ENCODE measurements around the gene AMMECR1.

AMMECR1 gene

GRCh38 chrX:110192516-110192915 is 125.4 kb downstream of the AMMECR1 start:
- H2AFZ ChIP-seq (ENCODE audit: low read depth, low read length), result no peak overlapping the region
- no peaks in the 10 kb centered on the region for H3K79me2 ChIP-seq (ENCODE audit: insufficient read depth, low read length)
- DNase-seq (no peak), ATAC-seq (ENCODE audit: insufficient read depth, low read depth) (no peak)
- H3K27me3 ChIP-seq (ENCODE audit: insufficient read depth, low read length, poor library complexity), result no peaks in the 10 kb centered on the region
- H4K20me1 ChIP-seq (ENCODE audit: insufficient read depth, low read length), result no peaks in the 10 kb centered on the region
- H3K4me1 ChIP-seq (ENCODE audit: insufficient read depth, low read length), result peaks cover 14% of the 10 kb centered on the region
- no peaks in the 10 kb centered on the region for H3K9me3 ChIP-seq (ENCODE audit: insufficient read depth, low read length, severe bottlenecking)
- no peak overlapping the region for H3K4me3 ChIP-seq (ENCODE audit: low read depth in 1 of 2, low read length in 2 of 2)
- no peaks in the 10 kb centered on the region for H3K36me3 ChIP-seq (ENCODE audit: insufficient read depth, low read length)
- H3K9ac ChIP-seq (ENCODE audit: low read depth, low read length), result no peak overlapping the region
- H3K4me2 ChIP-seq (ENCODE audit: insufficient read depth, low read length), result no peak overlapping the region
- TF ChIP-seq EZH2 (IDR thresholded peaks at IDR 0.05; ENCODE audit: borderline replicate concordance, low read depth, low read length, severe bottlenecking), result no peak
- H3K27ac ChIP-seq (ENCODE audit: low read length), result no peak overlapping the region

- Histone ChIP-seq H3K4me2 (ENCODE audit: insufficient read depth, low read length) (no peak overlapping the region), H3K27me3 (ENCODE audit: insufficient read depth, low read length, poor library complexity) (no peaks in the 10 kb centered on the region), H2AFZ (ENCODE audit: low read depth, low read length) (no peak overlapping the region), H3K9me3 (ENCODE audit: insufficient read depth, low read length, severe bottlenecking) (no peaks in the 10 kb centered on the region), H3K79me2 (ENCODE audit: insufficient read depth, low read length) (no peaks in the 10 kb centered on the region), H3K27ac (ENCODE audit: low read length) (peak overlapping the region; percentile 50; the same call in 1 of the 2 replicates), H3K4me3 (ENCODE audit: low read depth in 1 of 2, low read length in 2 of 2) (no peak overlapping the region), H3K9ac (ENCODE audit: low read depth, low read length) (no peak overlapping the region), H4K20me1 (ENCODE audit: insufficient read depth, low read length) (no peaks in the 10 kb centered on the region), H3K36me3 (ENCODE audit: insufficient read depth, low read length) (no peaks in the 10 kb centered on the region), H3K4me1 (ENCODE audit: insufficient read depth, low read length) (peaks cover 22% of the 10 kb centered on the region)
- no peak for DNase-seq
- peak; percentile 54; the same call in 1 of the 3 replicates for ATAC-seq (ENCODE audit: insufficient read depth, low read depth)
- TF ChIP-seq EZH2 (IDR thresholded peaks at IDR 0.05; ENCODE audit: borderline replicate concordance, low read depth, low read length, severe bottlenecking) (no peak), CTCF (IDR thresholded peaks at IDR 0.05; ENCODE audit: borderline replicate concordance, extremely low read depth, low read length, poor library complexity, severe bottlenecking) (no peak)
These were observed 129.0 kb downstream of the AMMECR1 start for GRCh38 chrX:110188701-110189558.

- H3K4me3 ChIP-seq (ENCODE audit: low read depth in 1 of 2, low read length in 2 of 2), result no peak overlapping the region
- no peaks in the 10 kb centered on the region for H3K36me3 ChIP-seq (ENCODE audit: insufficient read depth, low read length)
- no peak overlapping the region for H2AFZ ChIP-seq (ENCODE audit: low read depth, low read length)
- H4K20me1 ChIP-seq (ENCODE audit: insufficient read depth, low read length), result no peaks in the 10 kb centered on the region
- no peak for TF ChIP-seq EZH2 (IDR thresholded peaks at IDR 0.05; ENCODE audit: borderline replicate concordance, low read depth, low read length, severe bottlenecking)
- TF ChIP-seq CTCF (IDR thresholded peaks at IDR 0.05; ENCODE audit: borderline replicate concordance, extremely low read depth, low read length, poor library complexity, severe bottlenecking), result no peak
- no peak overlapping the region for H3K9ac ChIP-seq (ENCODE audit: low read depth, low read length)
- H3K4me1 ChIP-seq (ENCODE audit: insufficient read depth, low read length), result peaks cover 8% of the 10 kb centered on the region
- no peak overlapping the region for H3K4me2 ChIP-seq (ENCODE audit: insufficient read depth, low read length)
- ATAC-seq (ENCODE audit: insufficient read depth, low read depth), result no peak
- no peak overlapping the region for H3K27ac ChIP-seq (ENCODE audit: low read length)
- H3K9me3 ChIP-seq (ENCODE audit: insufficient read depth, low read length, severe bottlenecking), result no peaks in the 10 kb centered on the region
- DNase-seq, result no peak
- no peaks in the 10 kb centered on the region for H3K27me3 ChIP-seq (ENCODE audit: insufficient read depth, low read length, poor library complexity)
- no peaks in the 10 kb centered on the region for H3K79me2 ChIP-seq (ENCODE audit: insufficient read depth, low read length)
These were observed 134.6 kb downstream of the AMMECR1 start for GRCh38 chrX:110183314-110183713.

- Histone ChIP-seq H2AFZ (ENCODE audit: low read depth, low read length) (no peak overlapping the region), H3K36me3 (ENCODE audit: insufficient read depth, low read length) (no peaks in the 10 kb centered on the region), H4K20me1 (ENCODE audit: insufficient read depth, low read length) (no peaks in the 10 kb centered on the region), H3K4me3 (ENCODE audit: low read depth in 1 of 2, low read length in 2 of 2) (no peak overlapping the region), H3K4me1 (ENCODE audit: insufficient read depth, low read length) (peaks cover 8% of the 10 kb centered on the region), H3K9ac (ENCODE audit: low read depth, low read length) (no peak overlapping the region), H3K79me2 (ENCODE audit: insufficient read depth, low read length) (no peaks in the 10 kb centered on the region), H3K4me2 (ENCODE audit: insufficient read depth, low read length) (no peak overlapping the region), H3K27me3 (ENCODE audit: insufficient read depth, low read length, poor library complexity) (no peaks in the 10 kb centered on the region), H3K27ac (ENCODE audit: low read length) (no peak overlapping the region), H3K9me3 (ENCODE audit: insufficient read depth, low read length, severe bottlenecking) (no peaks in the 10 kb centered on the region)
- TF ChIP-seq CTCF (IDR thresholded peaks at IDR 0.05; ENCODE audit: borderline replicate concordance, extremely low read depth, low read length, poor library complexity, severe bottlenecking) (no peak), EZH2 (IDR thresholded peaks at IDR 0.05; ENCODE audit: borderline replicate concordance, low read depth, low read length, severe bottlenecking) (no peak)
- ATAC-seq (ENCODE audit: insufficient read depth, low read depth) (no peak), DNase-seq (no peak)
These were observed 135.0 kb downstream of the AMMECR1 start for GRCh38 chrX:110182865-110183264.
